Measurements from ENCODE around the gene TRPM3.

- TF ChIP-seq POLR2AphosphoS5 (IDR thresholded peaks at IDR 0.05) (no peak), CTCF (IDR thresholded peaks at IDR 0.05) (no peak)
These were observed 16.2 kb downstream of the TRPM3 start for GRCh38 chr9:71105192-71105591.
